Measurements from ENCODE around the gene RAD51B. TPM values are rescaled to one million over a fixed set of nuclear protein-coding genes. Genes with fewer than 3 reads are reported as not detected.

Gene RAD51B
- total and polyA plus RNA-seq, 8 donors = 10.8 to 18.3 (median 14.1) TPM

DNA sequence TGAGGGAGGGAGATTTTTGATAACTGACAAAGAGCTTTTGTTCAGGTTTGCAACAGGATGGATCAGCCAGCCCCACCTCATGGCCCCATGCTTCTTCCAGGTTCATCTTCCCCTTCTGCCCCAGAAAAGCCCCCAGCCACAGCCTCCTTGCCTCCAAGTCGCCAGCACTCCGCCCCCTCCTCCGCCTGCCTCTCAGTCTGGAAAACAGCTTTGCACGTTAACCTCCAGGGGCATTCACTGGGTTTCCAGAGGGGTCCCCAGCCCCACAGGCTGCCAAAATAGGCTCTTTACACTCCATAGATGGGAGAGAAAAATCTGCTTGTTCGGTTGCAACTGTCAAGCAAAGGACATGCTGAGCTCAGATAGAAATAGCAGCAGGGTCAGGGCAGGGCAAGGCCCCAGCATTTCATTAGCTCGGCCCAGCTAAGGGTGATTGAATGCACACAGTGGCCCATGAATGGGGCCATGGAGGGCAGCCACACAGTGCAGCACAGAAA lies 719.7 kb downstream of the RAD51B start:
- DNase-seq = no peak
- no peak for ATAC-seq
- Histone ChIP-seq H3K36me3 (no peaks in the 10 kb centered on the region), H3K4me3 (no peak overlapping the region), H3K9me3 (no peaks in the 10 kb centered on the region), H3K27ac (no peak overlapping the region), H3K4me1 (no peaks in the 10 kb centered on the region), H3K27me3 (no peaks in the 10 kb centered on the region)
- intact Hi-C loops (cut with DNase I) = no loop called here
- TF ChIP-seq, protein P1, sequence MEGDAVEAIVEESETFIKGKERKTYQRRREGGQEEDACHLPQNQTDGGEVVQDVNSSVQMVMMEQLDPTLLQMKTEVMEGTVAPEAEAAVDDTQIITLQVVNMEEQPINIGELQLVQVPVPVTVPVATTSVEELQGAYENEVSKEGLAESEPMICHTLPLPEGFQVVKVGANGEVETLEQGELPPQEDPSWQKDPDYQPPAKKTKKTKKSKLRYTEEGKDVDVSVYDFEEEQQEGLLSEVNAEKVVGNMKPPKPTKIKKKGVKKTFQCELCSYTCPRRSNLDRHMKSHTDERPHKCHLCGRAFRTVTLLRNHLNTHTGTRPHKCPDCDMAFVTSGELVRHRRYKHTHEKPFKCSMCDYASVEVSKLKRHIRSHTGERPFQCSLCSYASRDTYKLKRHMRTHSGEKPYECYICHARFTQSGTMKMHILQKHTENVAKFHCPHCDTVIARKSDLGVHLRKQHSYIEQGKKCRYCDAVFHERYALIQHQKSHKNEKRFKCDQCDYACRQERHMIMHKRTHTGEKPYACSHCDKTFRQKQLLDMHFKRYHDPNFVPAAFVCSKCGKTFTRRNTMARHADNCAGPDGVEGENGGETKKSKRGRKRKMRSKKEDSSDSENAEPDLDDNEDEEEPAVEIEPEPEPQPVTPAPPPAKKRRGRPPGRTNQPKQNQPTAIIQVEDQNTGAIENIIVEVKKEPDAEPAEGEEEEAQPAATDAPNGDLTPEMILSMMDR (IDR thresholded peaks at IDR 0.05) = no peak

DNA sequence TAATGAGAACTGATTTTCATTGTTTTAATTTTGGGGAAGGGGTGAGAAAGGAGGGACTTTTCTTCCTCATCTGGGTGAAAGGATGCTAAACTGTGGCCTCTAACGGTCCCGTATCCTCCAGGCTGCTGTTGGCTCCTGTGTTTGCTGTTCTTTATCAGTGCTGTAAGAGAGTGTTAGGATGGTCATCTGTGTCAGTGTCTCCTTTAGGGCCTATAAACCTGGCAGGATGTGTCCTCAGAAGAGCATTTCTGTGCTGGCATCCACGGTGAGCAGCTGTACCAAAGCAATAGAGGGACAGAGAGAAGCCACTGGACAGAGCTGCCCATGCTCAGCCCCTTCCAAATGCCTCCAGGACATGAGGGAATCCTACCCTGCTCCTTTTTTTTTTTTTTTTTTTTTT lies 720.2 kb downstream of the RAD51B start:
- Histone ChIP-seq H3K27ac (no peak overlapping the region), H3K4me3 (no peak overlapping the region), H3K36me3 (no peaks in the 10 kb centered on the region), H3K9me3 (no peaks in the 10 kb centered on the region), H3K4me1 (peaks cover 2 to 4% of the 10 kb centered on the region in 2 donors), H3K27me3 (no peaks in the 10 kb centered on the region)
- intact Hi-C loops (cut with DNase I) = no loop called here
- no peak for ATAC-seq
- TF ChIP-seq, protein P1 (IDR thresholded peaks at IDR 0.05) = no peak
- no peak for DNase-seq

- no peak for DNase-seq
- H3K36me3 ChIP-seq = no peaks in the 10 kb centered on the region
- no peak overlapping the region for H3K27ac ChIP-seq
- intact Hi-C loops (cut with DNase I) = no loop called here
- no peaks in the 10 kb centered on the region for H3K9me3 ChIP-seq
- H3K27me3 ChIP-seq = no peaks in the 10 kb centered on the region
- H3K4me1 ChIP-seq = peaks cover 8 to 9% of the 10 kb centered on the region in 2 donors
- ATAC-seq = no peak
- H3K4me3 ChIP-seq = no peak overlapping the region
- TF ChIP-seq, protein P1 (IDR thresholded peaks at IDR 0.05) = no peak
Observed at GRCh38 chr14:68541178-68541896, 721.8 kb downstream of the RAD51B start.

DNA sequence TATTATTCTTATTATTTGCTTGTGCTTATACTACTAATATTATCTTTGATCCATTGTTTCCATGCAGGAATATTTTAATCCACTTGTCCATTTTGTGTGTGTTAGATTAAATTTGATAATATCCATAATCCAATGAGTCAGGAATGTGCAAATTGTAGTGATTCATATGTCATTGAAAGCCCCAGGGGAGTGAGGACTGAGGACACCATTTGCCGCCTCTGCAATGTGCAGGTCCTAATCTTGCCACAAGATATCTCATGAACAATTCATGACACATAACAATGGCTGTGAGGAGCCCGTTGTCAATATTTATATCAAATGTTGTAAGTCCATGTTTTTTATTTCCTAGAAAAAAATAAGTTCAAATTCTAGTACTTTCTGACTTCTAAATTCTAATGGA lies 722.8 kb downstream of the RAD51B start:
- TF ChIP-seq, protein P1 (IDR thresholded peaks at IDR 0.05) = no peak
- H3K9me3 ChIP-seq = no peaks in the 10 kb centered on the region
- H3K27me3 ChIP-seq = no peaks in the 10 kb centered on the region
- intact Hi-C loops (cut with DNase I) = no loop called here
- DNase-seq (no peak), ATAC-seq (no peak)
- H3K27ac ChIP-seq = no peak overlapping the region
- H3K4me3 ChIP-seq = no peak overlapping the region
- H3K36me3 ChIP-seq = no peaks in the 10 kb centered on the region
- H3K4me1 ChIP-seq = peaks cover 9 to 14% of the 10 kb centered on the region in 2 donors

DNA sequence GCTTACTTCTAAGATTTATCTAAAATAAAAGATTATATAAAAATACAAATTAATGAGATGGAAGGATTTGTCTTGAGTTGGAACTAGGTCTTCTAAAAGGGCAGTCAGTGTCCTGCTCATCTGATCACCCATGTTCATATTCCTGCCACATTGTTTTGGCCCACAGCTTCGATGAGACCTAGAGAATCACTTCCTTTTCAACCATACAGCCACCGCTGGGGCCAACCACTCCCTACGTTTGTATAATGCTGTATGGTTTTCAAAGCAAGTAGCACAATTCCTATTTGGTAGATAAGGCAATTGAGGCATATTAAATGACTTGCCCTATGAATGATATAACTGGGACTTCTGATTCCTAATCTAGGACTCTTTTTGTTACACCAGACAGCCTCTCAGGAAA lies 723.9 kb downstream of the RAD51B start:
- no peaks in the 10 kb centered on the region for H3K9me3 ChIP-seq
- H3K36me3 ChIP-seq = no peaks in the 10 kb centered on the region
- ATAC-seq (no peak), DNase-seq (no peak)
- H3K27ac ChIP-seq = peak overlapping the region in 1 of 2 donors; percentile 50
- TF ChIP-seq, protein P1 (IDR thresholded peaks at IDR 0.05) = no peak
- H3K4me1 ChIP-seq = peaks cover 11 to 26% of the 10 kb centered on the region in 2 donors
- H3K4me3 ChIP-seq = no peak overlapping the region
- no peaks in the 10 kb centered on the region for H3K27me3 ChIP-seq
- intact Hi-C loops (cut with DNase I) = no loop called here

Data from left lung (tissue), 10 donors.